DOHH2 (cell line): ENCODE measurements around the gene TSPAN5.

Experiments
- H3F3A ChIP-seq: fragments of 200-600 bp; sonication (generic), shearing (Covaris generic); 2 replicates; pipeline ENCODE4 v1.6.0; 2016; ENCODE audit warnings: antibody characterized with exemption, mild to moderate bottlenecking; ENCODE audit not compliant: control insufficient read depth, insufficient read depth
- H3K27ac ChIP-seq: fragments of 200-600 bp; sonication (generic); 2 replicates; pipeline ENCODE4 v1.5.1; 2014; ENCODE audit warnings: low read depth, mild to moderate bottlenecking, low read length, moderate library complexity
- H3K27me3 ChIP-seq: fragments of 200-600 bp; sonication (generic); 2 replicates; pipeline ENCODE4 v1.6.1; 2014; ENCODE audit warnings: mild to moderate bottlenecking, low read length, mixed read lengths; ENCODE audit not compliant: control insufficient read depth
- H3K36me3 ChIP-seq: fragments of 200-600 bp; sonication (generic); 2 replicates; pipeline ENCODE4 v1.6.1; 2014; ENCODE audit warnings: mild to moderate bottlenecking, low read length, moderate library complexity, mixed read lengths; ENCODE audit not compliant: control insufficient read depth
- H3K4me1 ChIP-seq: fragments of 200-600 bp; sonication (generic); 2 replicates; pipeline ENCODE4 v1.6.1; 2014; ENCODE audit warnings: mild to moderate bottlenecking, low read length, mixed read lengths; ENCODE audit not compliant: control insufficient read depth
- H3K4me2 ChIP-seq: fragments of 200-600 bp; sonication (generic); 2 replicates; pipeline ENCODE4 v1.6.0; 2014; ENCODE audit warnings: mild to moderate bottlenecking, low read length, moderate library complexity
- H3K4me3 ChIP-seq: fragments of 200-600 bp; sonication (generic); 2 replicates; pipeline ENCODE4 v1.5.1; 2014; ENCODE audit warnings: mild to moderate bottlenecking, low read length, mixed read lengths
- H3K79me2 ChIP-seq: fragments of 200-600 bp; sonication (generic); 2 replicates; pipeline ENCODE4 v1.6.1; 2014; ENCODE audit warnings: mild to moderate bottlenecking, low read length, mixed read lengths; ENCODE audit not compliant: control insufficient read depth
- H3K9me2 ChIP-seq: fragments of 200-600 bp; sonication (generic); replicated peaks from 2 replicates; pipeline ENCODE4 v1.6.1; 2014; ENCODE audit warnings: mild to moderate bottlenecking, low read length, mixed read lengths; ENCODE audit not compliant: control insufficient read depth
- H3K9me3 ChIP-seq: fragments of 200-600 bp; sonication (generic); 2 replicates; pipeline ENCODE4 v1.6.1; 2014; ENCODE audit warnings: antibody characterized with exemption, low read length, mixed read lengths; ENCODE audit not compliant: control insufficient read depth, insufficient read depth
- H4K20me1 ChIP-seq: fragments of 200-600 bp; sonication (generic); 2 replicates; pipeline ENCODE4 v1.6.0; 2014; ENCODE audit warnings: low read depth, mild to moderate bottlenecking, antibody characterized with exemption, low read length, moderate library complexity; ENCODE audit not compliant: control insufficient read depth, insufficient read depth
- CTCF ChIP-seq: fragments of 200-600 bp; sonication (generic); IDR thresholded peaks from one replicate; pipeline ENCODE4 v1.5.1; 2014; ENCODE audit warnings: antibody characterized with exemption, mild to moderate bottlenecking, low read depth, low read length; ENCODE audit not compliant: poor library complexity, severe bottlenecking
- EZH2phosphoT487 ChIP-seq: fragments of 200-600 bp; sonication (generic); IDR thresholded peaks from 2 replicates; pipeline ENCODE4 v1.6.1; 2017; ENCODE audit warnings: borderline replicate concordance, mild to moderate bottlenecking, antibody characterized with exemption, low read length, moderate library complexity, mixed read lengths

Gene TSPAN5

DNA sequence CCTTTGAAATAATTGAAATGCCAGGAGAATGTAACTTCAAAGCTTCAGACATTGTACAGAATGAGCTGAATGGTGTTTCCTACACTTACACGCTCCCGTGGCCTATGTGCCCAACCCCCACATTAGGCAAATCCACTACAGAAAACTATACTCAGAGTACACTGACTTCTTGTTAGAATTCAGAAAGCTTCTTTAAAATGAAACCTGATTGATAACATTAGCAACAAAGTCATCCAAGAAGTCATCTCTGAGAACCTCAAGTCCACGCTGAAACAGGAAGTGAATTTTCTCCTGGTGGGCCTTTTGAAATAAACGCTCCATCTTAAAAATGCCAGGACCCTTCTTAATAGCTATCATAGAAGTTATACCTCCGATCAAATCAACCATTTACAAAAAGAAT, 136.3 kb downstream of the TSPAN5 start:
- no peaks in the 10 kb centered on the region for H3K36me3 ChIP-seq
- H3K4me1 ChIP-seq = 0 out of 2 replicates have a peak, but pooled peaks cover 6% of the 10 kb centered on the region
- no peak overlapping the region for H3K27ac ChIP-seq
- H3K27me3 ChIP-seq = no peaks in the 10 kb centered on the region
- no peaks in the 10 kb centered on the region for H4K20me1 ChIP-seq
- TF ChIP-seq CTCF (no peak), EZH2phosphoT487 (no peak)
- H3K9me2 ChIP-seq = no peaks in the 10 kb centered on the region
- no peak overlapping the region for H3K4me3 ChIP-seq
- H3K9me3 ChIP-seq = no peaks in the 10 kb centered on the region
- H3F3A ChIP-seq = no peaks in the 10 kb centered on the region
- H3K4me2 ChIP-seq = no peak overlapping the region
- no peaks in the 10 kb centered on the region for H3K79me2 ChIP-seq

DNA sequence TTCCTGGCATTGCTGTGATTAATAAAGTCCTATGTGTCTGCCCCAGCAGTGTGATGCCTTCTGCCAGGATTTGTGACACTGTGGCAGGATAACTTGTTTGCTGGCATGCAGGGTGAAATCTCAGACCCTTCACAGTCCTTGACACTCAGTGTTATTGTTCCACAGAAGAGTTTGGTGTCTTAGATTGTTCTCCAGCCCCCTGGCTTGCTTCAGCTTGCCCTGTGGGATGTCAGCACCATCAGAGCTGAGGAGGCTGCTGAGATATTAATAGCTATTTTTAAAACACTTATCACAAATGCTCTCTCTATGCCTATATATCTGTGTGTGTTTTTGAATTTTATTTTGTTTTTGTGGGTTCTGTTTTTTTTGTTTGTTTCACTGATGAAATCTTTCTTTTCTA, 136.9 kb downstream of the TSPAN5 start:
- no peaks in the 10 kb centered on the region for H3K9me3 ChIP-seq
- no peaks in the 10 kb centered on the region for H3F3A ChIP-seq
- no peaks in the 10 kb centered on the region for H4K20me1 ChIP-seq
- H3K9me2 ChIP-seq = no peaks in the 10 kb centered on the region
- no peak overlapping the region for H3K4me3 ChIP-seq
- H3K27ac ChIP-seq = no peak overlapping the region
- H3K79me2 ChIP-seq = no peaks in the 10 kb centered on the region
- 0 out of 2 replicates have a peak, but pooled peaks cover 6% of the 10 kb centered on the region for H3K4me1 ChIP-seq
- H3K36me3 ChIP-seq = no peaks in the 10 kb centered on the region
- no peaks in the 10 kb centered on the region for H3K27me3 ChIP-seq
- TF ChIP-seq CTCF (no peak), EZH2phosphoT487 (no peak)
- H3K4me2 ChIP-seq = no peak overlapping the region

DNA sequence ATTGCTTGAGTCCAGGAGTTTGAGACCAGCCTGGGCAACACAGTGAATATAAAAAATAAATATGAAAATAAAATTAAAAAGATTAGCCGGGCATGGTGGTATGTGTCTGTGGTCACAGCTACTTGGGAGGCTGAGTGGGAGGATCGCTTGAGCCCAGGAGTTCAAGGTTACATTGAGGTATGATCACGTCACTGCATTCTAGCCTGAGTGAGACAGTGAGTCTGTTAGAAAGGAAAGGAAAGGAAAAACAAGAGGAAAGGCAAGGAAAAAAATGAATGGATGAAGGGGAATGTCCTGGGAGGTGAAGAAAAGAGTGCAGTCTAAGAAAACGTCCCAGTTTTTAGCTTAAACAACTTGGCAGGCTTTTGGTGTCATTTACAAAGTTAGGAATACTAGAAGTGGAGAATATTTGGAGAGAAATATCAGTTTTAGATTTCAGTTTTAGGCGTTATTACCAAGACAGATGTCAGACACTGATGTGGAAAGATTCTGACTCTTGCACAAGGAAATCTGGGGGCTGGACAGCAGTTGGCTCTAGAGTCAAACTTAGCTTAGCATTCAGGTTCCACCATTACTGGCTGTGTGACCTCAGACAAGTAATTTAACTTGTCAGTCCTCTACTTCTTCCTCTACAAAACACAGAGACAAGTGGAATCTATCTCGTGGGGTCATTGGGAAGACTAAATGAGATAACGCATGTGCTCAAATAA, 139.0 kb downstream of the TSPAN5 start:
- Histone ChIP-seq H3K4me1 (0 out of 2 replicates have a peak, but pooled peaks cover 6% of the 10 kb centered on the region), H3K4me3 (no peak overlapping the region), H3F3A (no peaks in the 10 kb centered on the region), H3K27me3 (no peaks in the 10 kb centered on the region), H4K20me1 (no peaks in the 10 kb centered on the region), H3K9me3 (no peaks in the 10 kb centered on the region), H3K9me2 (no peaks in the 10 kb centered on the region), H3K4me2 (no peak overlapping the region), H3K36me3 (no peaks in the 10 kb centered on the region), H3K79me2 (no peaks in the 10 kb centered on the region), H3K27ac (no peak overlapping the region)
- TF ChIP-seq CTCF (no peak), EZH2phosphoT487 (no peak)
